Keratinocyte (primary cell): ENCODE measurements around the gene UBQLN1. TPM values are rescaled to one million over a fixed set of nuclear protein-coding genes. Genes with fewer than 3 reads are reported as not detected.

Experiments
- DNase-seq: peaks from one replicate; pipeline ENCODE4 v3.0.0-alpha.2; 2011; ENCODE audit warnings: low read depth, missing footprints, low spot score
- FAIRE-seq: peaks from 2 replicates; lab custom pipeline; 2011; peaks lifted over from hg19 to GRCh38; lab: Jason Lieb, UNC
- H2AFZ ChIP-seq: 2 replicates; pipeline ENCODE4 v1.6.0; 2012; ENCODE audit warnings: low read length, control low read depth, inconsistent platforms; ENCODE audit not compliant: control insufficient read depth
- H3K27ac ChIP-seq: 2 replicates; pipeline ENCODE4 v1.5.1; 2011; ENCODE audit warnings: low read length; ENCODE audit not compliant: control insufficient read depth, insufficient read depth
- H3K27me3 ChIP-seq: 3 replicates; pipeline ENCODE4 v1.6.0; 2011; ENCODE audit warnings: low read length; ENCODE audit not compliant: control insufficient read depth, insufficient read depth; ENCODE audit errors: extremely low read depth
- H3K36me3 ChIP-seq, 2 experiments: 2 replicates in 1 of 2; 3 replicates in 1 of 2; pipeline ENCODE4 v1.5.1; 2011; ENCODE audit warnings: low read length in 2 of 2, mild to moderate bottlenecking in 1 of 2; ENCODE audit not compliant: control insufficient read depth in 2 of 2, insufficient read depth in 2 of 2; ENCODE audit errors: extremely low read depth in 1 of 2
- H3K4me1 ChIP-seq: 3 replicates; pipeline ENCODE4 v1.5.1; 2011; ENCODE audit warnings: low read length; ENCODE audit not compliant: control insufficient read depth, insufficient read depth; ENCODE audit errors: extremely low read depth
- H3K4me2 ChIP-seq: 3 replicates; pipeline ENCODE4 v1.6.0; 2011; ENCODE audit warnings: low read depth, low read length; ENCODE audit not compliant: control insufficient read depth, insufficient read depth; ENCODE audit errors: extremely low read depth
- H3K4me3 ChIP-seq, 3 experiments: fragments of 200-600 bp in 1 of 3; sonication (generic) in 1 of 3; 2 replicates in 2 of 3; 3 replicates in 1 of 3; pipeline ENCODE4 v1.5.1; 2011 to 2016; ENCODE audit warnings: low read length in 3 of 3, mild to moderate bottlenecking in 3 of 3, control low read depth in 2 of 3, inconsistent platforms in 1 of 3, low read depth in 1 of 3, mixed read lengths in 1 of 3, mixed run types in 1 of 3, moderate library complexity in 1 of 3; ENCODE audit not compliant: control insufficient read depth in 2 of 3, insufficient read depth in 2 of 3; ENCODE audit errors: extremely low read depth in 1 of 3
- H3K79me2 ChIP-seq: 2 replicates; pipeline ENCODE4 v1.6.0; 2012; ENCODE audit warnings: low read length; ENCODE audit not compliant: control insufficient read depth, insufficient read depth
- H3K9ac ChIP-seq: 3 replicates; pipeline ENCODE4 v1.6.0; 2011; ENCODE audit warnings: low read length; ENCODE audit not compliant: control insufficient read depth, insufficient read depth; ENCODE audit errors: extremely low read depth
- H3K9me1 ChIP-seq: 3 replicates; pipeline ENCODE4 v1.6.0; 2011; ENCODE audit warnings: low read length; ENCODE audit not compliant: control insufficient read depth, insufficient read depth; ENCODE audit errors: extremely low read depth
- H3K9me3 ChIP-seq: 2 replicates; pipeline ENCODE4 v1.5.1; 2012; ENCODE audit warnings: low read depth, low read length; ENCODE audit not compliant: control insufficient read depth
- H4K20me1 ChIP-seq: 3 replicates; pipeline ENCODE4 v1.6.0; 2011; ENCODE audit warnings: low read length; ENCODE audit not compliant: control insufficient read depth, insufficient read depth; ENCODE audit errors: extremely low read depth
- EZH2 ChIP-seq: IDR thresholded peaks from one replicate; pipeline ENCODE4 v1.6.1; 2012; ENCODE audit warnings: inconsistent platforms, mild to moderate bottlenecking, low read length, moderate library complexity
- dilution Hi-C: fragments of 300-500 bp; cut with MboI; formaldehyde crosslinking; loops from one replicate; pipeline ENCODE4 v1.7.0; 2020; ENCODE audit warnings: low sequenced_read_pairs; ENCODE audit not compliant: extremely low pct_ligation_motif_present
- polyA plus RNA-seq, 5 experiments: library from polyadenylated mRNA; depleted of rRNA in 3 of 5; stranded (reverse) in 3 of 5; stranded (forward) in 1 of 5; unstranded in 1 of 5; fragments of >200 nt; gene quantifications; 1 replicate in 1 of 5; 2 replicates in 3 of 5; 3 replicates in 1 of 5; pipeline versions ENCODE4 v1.2.1 to v1.2.3, GENCODE V29; 2011 to 2012; ENCODE audit warnings: missing spikeins in 2 of 5, low read depth in 1 of 5, low replicate concordance in 1 of 5
- TF ChIP-seq, protein P1 (sequence below), 3 experiments: IDR thresholded peaks in 1 of 3; conservative IDR thresholded peaks in 1 of 3; optimal IDR thresholded peaks in 1 of 3; 2 replicates in 2 of 3; 3 replicates in 1 of 3; pipeline versions ENCODE3 to v1.5.1; 2011; ENCODE audit warnings: low read length in 3 of 3, mild to moderate bottlenecking in 3 of 3, moderate library complexity in 2 of 3, control low read depth in 1 of 3, inconsistent platforms in 1 of 3; ENCODE audit not compliant: insufficient read depth in 2 of 3; ENCODE audit errors: extremely low read depth in 1 of 3

Gene UBQLN1
- polyA plus RNA-seq, 1 donor (not counting 4 experiments of a cell fraction or from before 2014, with no cell fraction given): 145 TPM

GRCh38 chr9:83669067-83669466, 38.7 kb downstream of the UBQLN1 start:
- H3K4me2 ChIP-seq: no peak overlapping the region
- peaks cover 27% of the 10 kb centered on the region for H3K79me2 ChIP-seq
- H3K4me1 ChIP-seq: no peaks in the 10 kb centered on the region
- no peak overlapping the region for H3K27ac ChIP-seq
- no peak for DNase-seq
- no peak overlapping the region for H3K9ac ChIP-seq
- dilution Hi-C loops: no loop called here
- no peaks in the 10 kb centered on the region for H3K9me1 ChIP-seq
- H3K9me3 ChIP-seq: no peaks in the 10 kb centered on the region
- no peak for FAIRE-seq
- H3K36me3 ChIP-seq: peaks cover 16 to 20% of the 10 kb centered on the region in 2 experiments
- no peak for TF ChIP-seq EZH2
- TF ChIP-seq, protein P1, sequence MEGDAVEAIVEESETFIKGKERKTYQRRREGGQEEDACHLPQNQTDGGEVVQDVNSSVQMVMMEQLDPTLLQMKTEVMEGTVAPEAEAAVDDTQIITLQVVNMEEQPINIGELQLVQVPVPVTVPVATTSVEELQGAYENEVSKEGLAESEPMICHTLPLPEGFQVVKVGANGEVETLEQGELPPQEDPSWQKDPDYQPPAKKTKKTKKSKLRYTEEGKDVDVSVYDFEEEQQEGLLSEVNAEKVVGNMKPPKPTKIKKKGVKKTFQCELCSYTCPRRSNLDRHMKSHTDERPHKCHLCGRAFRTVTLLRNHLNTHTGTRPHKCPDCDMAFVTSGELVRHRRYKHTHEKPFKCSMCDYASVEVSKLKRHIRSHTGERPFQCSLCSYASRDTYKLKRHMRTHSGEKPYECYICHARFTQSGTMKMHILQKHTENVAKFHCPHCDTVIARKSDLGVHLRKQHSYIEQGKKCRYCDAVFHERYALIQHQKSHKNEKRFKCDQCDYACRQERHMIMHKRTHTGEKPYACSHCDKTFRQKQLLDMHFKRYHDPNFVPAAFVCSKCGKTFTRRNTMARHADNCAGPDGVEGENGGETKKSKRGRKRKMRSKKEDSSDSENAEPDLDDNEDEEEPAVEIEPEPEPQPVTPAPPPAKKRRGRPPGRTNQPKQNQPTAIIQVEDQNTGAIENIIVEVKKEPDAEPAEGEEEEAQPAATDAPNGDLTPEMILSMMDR (optimal IDR thresholded peaks at IDR 0.05 in 1 of 3, IDR thresholded peaks at IDR 0.05 in 1 of 3, conservative IDR thresholded peaks at IDR 0.05 in 1 of 3; ENCODE audit: extremely low read depth in 1 of 3, insufficient read depth in 2 of 3, low read length in 3 of 3): no peak
- H3K4me3 ChIP-seq: no peak overlapping the region
- H4K20me1 ChIP-seq: no peaks in the 10 kb centered on the region
- no peaks in the 10 kb centered on the region for H3K27me3 ChIP-seq
- H2AFZ ChIP-seq: no peak overlapping the region

GRCh38 chr9:83665580-83666200, 42.1 kb downstream of the UBQLN1 start:
- no peak overlapping the region for H3K27ac ChIP-seq
- no peak for FAIRE-seq
- no peak overlapping the region for H3K4me2 ChIP-seq
- H3K9me3 ChIP-seq: no peaks in the 10 kb centered on the region
- peaks cover 16% of the 10 kb centered on the region for H3K79me2 ChIP-seq
- no peaks in the 10 kb centered on the region for H4K20me1 ChIP-seq
- peaks cover 21 to 25% of the 10 kb centered on the region in 2 experiments for H3K36me3 ChIP-seq
- TF ChIP-seq, protein P1 (optimal IDR thresholded peaks at IDR 0.05 in 1 of 3, IDR thresholded peaks at IDR 0.05 in 1 of 3, conservative IDR thresholded peaks at IDR 0.05 in 1 of 3; ENCODE audit: extremely low read depth in 1 of 3, insufficient read depth in 2 of 3, low read length in 3 of 3): no peak
- no peak for TF ChIP-seq EZH2
- no peaks in the 10 kb centered on the region for H3K4me1 ChIP-seq
- no peak overlapping the region for H2AFZ ChIP-seq
- DNase-seq: no peak
- H3K9ac ChIP-seq: no peak overlapping the region
- no peaks in the 10 kb centered on the region for H3K27me3 ChIP-seq
- H3K9me1 ChIP-seq: no peaks in the 10 kb centered on the region
- H3K4me3 ChIP-seq: no peak overlapping the region
- dilution Hi-C loops: no loop called here
